Liver (tissue), 9 donors: Measurements from ENCODE around the gene SCLY. TPM values are rescaled to one million over a fixed set of nuclear protein-coding genes. Genes with fewer than 3 reads are reported as not detected.

Experiments
- DNase-seq: peaks from one replicate; pipeline ENCODE4 v3.0.0-alpha.2; 2017; ENCODE audit warnings: low spot score
- H3K27ac ChIP-seq, 2 donors: one replicate each; pipeline ENCODE4 v1.7.0; 2013; ENCODE audit warnings: inconsistent platforms in 2 of 2, low read length in 2 of 2, control low read depth in 1 of 2, low read depth in 1 of 2, mild to moderate bottlenecking in 1 of 2
- H3K27me3 ChIP-seq, 4 donors: one replicate each; pipeline versions ENCODE4 v1.6.1 to v1.7.0; 2013; ENCODE audit warnings: low read length in 3 of 4, inconsistent platforms in 1 of 4, mild to moderate bottlenecking in 1 of 4, moderate library complexity in 1 of 4; ENCODE audit not compliant: control insufficient read depth in 4 of 4, insufficient read depth in 4 of 4
- H3K36me3 ChIP-seq, 4 donors: one replicate each; pipeline versions ENCODE4 v1.6.1 to v1.7.0; 2013; ENCODE audit warnings: low read length in 3 of 4, mild to moderate bottlenecking in 3 of 4, low read depth in 1 of 4, moderate library complexity in 1 of 4; ENCODE audit not compliant: control insufficient read depth in 4 of 4, insufficient read depth in 3 of 4
- H3K4me1 ChIP-seq, 4 donors: one replicate each; pipeline versions ENCODE4 v1.6.1 to v1.7.0; 2013; ENCODE audit warnings: low read length in 3 of 4, mild to moderate bottlenecking in 3 of 4, moderate library complexity in 1 of 4; ENCODE audit not compliant: control insufficient read depth in 4 of 4, insufficient read depth in 4 of 4
- H3K4me3 ChIP-seq, 3 donors: one replicate each; pipeline versions ENCODE4 v1.6.1 to v1.7.0; 2013; ENCODE audit warnings: low read length in 3 of 3, control low read depth in 1 of 3, low read depth in 1 of 3, mild to moderate bottlenecking in 1 of 3
- H3K9ac ChIP-seq, 2 donors: one replicate each; pipeline ENCODE4 v1.7.0; 2013; ENCODE audit warnings: low read length in 2 of 2, mild to moderate bottlenecking in 2 of 2, moderate library complexity in 2 of 2, control low read depth in 1 of 2, low read depth in 1 of 2
- H3K9me3 ChIP-seq, 4 donors: one replicate each; pipeline versions ENCODE4 v1.6.1 to v1.7.0; 2013; ENCODE audit warnings: low read length in 3 of 4; ENCODE audit not compliant: control insufficient read depth in 4 of 4
- FOXA1 ChIP-seq: IDR thresholded peaks from 2 replicates; pipeline ENCODE4 v1.6.1; 2016; ENCODE audit warnings: antibody characterized with exemption
- FOXA2 ChIP-seq: IDR thresholded peaks from 2 replicates; pipeline ENCODE4 v1.6.1; 2016; ENCODE audit warnings: antibody characterized with exemption
- HNF4A ChIP-seq, 2 donors: conservative IDR thresholded peaks; 2 replicates each; pipeline ENCODE4 v1.6.1; 2016; ENCODE audit warnings: antibody characterized with exemption in 2 of 2, mild to moderate bottlenecking in 2 of 2
- HNF4G ChIP-seq: IDR thresholded peaks from 2 replicates; pipeline ENCODE4 v1.6.1; 2016; ENCODE audit warnings: antibody characterized with exemption
- JUND ChIP-seq, 2 donors: IDR thresholded peaks; 2 replicates each; pipeline ENCODE4 v1.6.1; 2016; ENCODE audit warnings: antibody characterized with exemption in 2 of 2
- MAX ChIP-seq: IDR thresholded peaks from 2 replicates; pipeline ENCODE4 v1.6.1; 2016; ENCODE audit warnings: antibody characterized with exemption
- RXRA ChIP-seq, 2 donors: IDR thresholded peaks; 2 replicates each; pipeline ENCODE4 v1.6.1; 2017 to 2018; ENCODE audit warnings: antibody characterized with exemption in 2 of 2, mild to moderate bottlenecking in 1 of 2
- SP1 ChIP-seq: IDR thresholded peaks from 2 replicates; pipeline ENCODE4 v1.6.1; 2018; ENCODE audit warnings: antibody characterized with exemption, mild to moderate bottlenecking
- TAF1 ChIP-seq: conservative IDR thresholded peaks from 2 replicates; pipeline ENCODE4 v1.6.1; 2016; ENCODE audit warnings: antibody characterized with exemption, mild to moderate bottlenecking
- YY1 ChIP-seq: IDR thresholded peaks from 2 replicates; pipeline ENCODE4 v1.6.1; 2016; ENCODE audit warnings: antibody characterized with exemption, mild to moderate bottlenecking
- WGBS: extraction: QIAGEN DNeasy Blood & Tissue Kit; methylation state at CpG from one replicate; pipeline ENCODE4 v1.1.7; 2013; 5-methylcytosine and 5-hydroxymethylcytosine counted together
- polyA plus RNA-seq, 2 donors: library from polyadenylated mRNA; stranded (reverse) in 1 of 2; unstranded in 1 of 2; fragments of 200-250 nt in 1 of 2; fragments of >200 nt in 1 of 2; fragmentation: Nextera tagmentation in 1 of 2; extraction: Ambion mirVana in 1 of 2; gene quantifications; one replicate each; pipeline versions ENCODE4 v1.2.1 to v1.2.3, GENCODE V29; 2013 to 2015
- total RNA-seq, 2 donors: library from RNA; depleted of rRNA; stranded (reverse); fragments of >200 nt; gene quantifications; one replicate each; pipeline ENCODE4 v1.2.3, GENCODE V29; 2014
- TF ChIP-seq, protein P1 (sequence below): IDR thresholded peaks from 2 replicates; pipeline ENCODE4 v1.6.1; 2016; ENCODE audit warnings: antibody characterized with exemption, mild to moderate bottlenecking
- TF ChIP-seq, protein P2 (sequence below): fragments of 150-350 bp; IDR thresholded peaks from 2 replicates; pipeline ENCODE4 v1.5.1; 2017; ENCODE audit warnings: improper control_type of control experiment, low read depth, low read length; ENCODE audit not compliant: missing input control
- TF ChIP-seq, protein P3 (sequence below): IDR thresholded peaks from 2 replicates; pipeline ENCODE4 v1.6.1; 2016; ENCODE audit warnings: antibody characterized with exemption
- donor health status: healthy.
- donor health status: healthy.
- donor health status: healthy.
- donor health status: healthy.
- donor health status: healthy.

The SCLY gene
- total and polyA plus RNA-seq, 4 donors: 21.6 to 39.2 (median 25.0) TPM

DNA sequence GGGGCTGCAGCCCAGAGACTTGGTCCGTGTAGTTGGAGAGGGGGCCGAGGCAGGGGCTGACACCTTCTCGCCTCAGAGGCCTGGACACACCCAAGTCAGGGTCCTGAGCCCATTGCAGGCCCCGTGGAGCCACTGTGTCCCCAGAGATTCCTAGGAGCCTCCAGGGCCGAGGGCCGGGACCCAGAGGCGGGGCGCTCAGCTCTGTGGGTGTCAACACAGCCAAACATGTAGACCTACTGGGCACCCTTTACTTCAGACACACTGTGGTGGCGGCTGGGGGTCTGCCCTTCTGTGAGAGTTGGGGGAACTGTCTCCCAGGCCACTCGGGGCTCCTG is 38.9 kb downstream of the SCLY start:
- TF ChIP-seq HNF4G (no peak), YY1 (no peak), TAF1 (no peak), RXRA (IDR thresholded peaks at IDR 0.05) (no peak), SP1 (no peak)
- TF ChIP-seq, protein P1, sequence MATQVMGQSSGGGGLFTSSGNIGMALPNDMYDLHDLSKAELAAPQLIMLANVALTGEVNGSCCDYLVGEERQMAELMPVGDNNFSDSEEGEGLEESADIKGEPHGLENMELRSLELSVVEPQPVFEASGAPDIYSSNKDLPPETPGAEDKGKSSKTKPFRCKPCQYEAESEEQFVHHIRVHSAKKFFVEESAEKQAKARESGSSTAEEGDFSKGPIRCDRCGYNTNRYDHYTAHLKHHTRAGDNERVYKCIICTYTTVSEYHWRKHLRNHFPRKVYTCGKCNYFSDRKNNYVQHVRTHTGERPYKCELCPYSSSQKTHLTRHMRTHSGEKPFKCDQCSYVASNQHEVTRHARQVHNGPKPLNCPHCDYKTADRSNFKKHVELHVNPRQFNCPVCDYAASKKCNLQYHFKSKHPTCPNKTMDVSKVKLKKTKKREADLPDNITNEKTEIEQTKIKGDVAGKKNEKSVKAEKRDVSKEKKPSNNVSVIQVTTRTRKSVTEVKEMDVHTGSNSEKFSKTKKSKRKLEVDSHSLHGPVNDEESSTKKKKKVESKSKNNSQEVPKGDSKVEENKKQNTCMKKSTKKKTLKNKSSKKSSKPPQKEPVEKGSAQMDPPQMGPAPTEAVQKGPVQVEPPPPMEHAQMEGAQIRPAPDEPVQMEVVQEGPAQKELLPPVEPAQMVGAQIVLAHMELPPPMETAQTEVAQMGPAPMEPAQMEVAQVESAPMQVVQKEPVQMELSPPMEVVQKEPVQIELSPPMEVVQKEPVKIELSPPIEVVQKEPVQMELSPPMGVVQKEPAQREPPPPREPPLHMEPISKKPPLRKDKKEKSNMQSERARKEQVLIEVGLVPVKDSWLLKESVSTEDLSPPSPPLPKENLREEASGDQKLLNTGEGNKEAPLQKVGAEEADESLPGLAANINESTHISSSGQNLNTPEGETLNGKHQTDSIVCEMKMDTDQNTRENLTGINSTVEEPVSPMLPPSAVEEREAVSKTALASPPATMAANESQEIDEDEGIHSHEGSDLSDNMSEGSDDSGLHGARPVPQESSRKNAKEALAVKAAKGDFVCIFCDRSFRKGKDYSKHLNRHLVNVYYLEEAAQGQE: no peak
- TF ChIP-seq, protein P2, sequence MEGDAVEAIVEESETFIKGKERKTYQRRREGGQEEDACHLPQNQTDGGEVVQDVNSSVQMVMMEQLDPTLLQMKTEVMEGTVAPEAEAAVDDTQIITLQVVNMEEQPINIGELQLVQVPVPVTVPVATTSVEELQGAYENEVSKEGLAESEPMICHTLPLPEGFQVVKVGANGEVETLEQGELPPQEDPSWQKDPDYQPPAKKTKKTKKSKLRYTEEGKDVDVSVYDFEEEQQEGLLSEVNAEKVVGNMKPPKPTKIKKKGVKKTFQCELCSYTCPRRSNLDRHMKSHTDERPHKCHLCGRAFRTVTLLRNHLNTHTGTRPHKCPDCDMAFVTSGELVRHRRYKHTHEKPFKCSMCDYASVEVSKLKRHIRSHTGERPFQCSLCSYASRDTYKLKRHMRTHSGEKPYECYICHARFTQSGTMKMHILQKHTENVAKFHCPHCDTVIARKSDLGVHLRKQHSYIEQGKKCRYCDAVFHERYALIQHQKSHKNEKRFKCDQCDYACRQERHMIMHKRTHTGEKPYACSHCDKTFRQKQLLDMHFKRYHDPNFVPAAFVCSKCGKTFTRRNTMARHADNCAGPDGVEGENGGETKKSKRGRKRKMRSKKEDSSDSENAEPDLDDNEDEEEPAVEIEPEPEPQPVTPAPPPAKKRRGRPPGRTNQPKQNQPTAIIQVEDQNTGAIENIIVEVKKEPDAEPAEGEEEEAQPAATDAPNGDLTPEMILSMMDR: no peak
- no peaks in the 10 kb centered on the region for H3K27me3 ChIP-seq
- no peaks in the 10 kb centered on the region for H3K9me3 ChIP-seq
- no peak overlapping the region for H3K4me3 ChIP-seq
- peaks cover 2 to 8% (median 5%) of the 10 kb centered on the region in 4 donors for H3K4me1 ChIP-seq
- peaks cover 0 to 2% (median 0%) of the 10 kb centered on the region in 4 donors for H3K36me3 ChIP-seq
- H3K27ac ChIP-seq: no peak overlapping the region
- 89% methylated on average over 10 of the region's 10 CpGs for WGBS
- no peak for DNase-seq
- no peak overlapping the region for H3K9ac ChIP-seq

- peaks cover 2 to 8% (median 5%) of the 10 kb centered on the region in 4 donors for H3K4me1 ChIP-seq
- no peaks in the 10 kb centered on the region for H3K27me3 ChIP-seq
- DNase-seq: no peak
- no peak for TF ChIP-seq SP1
- no peak for TF ChIP-seq FOXA2
- no peak for TF ChIP-seq HNF4G
- WGBS: 92% methylated on average over 38 of the region's 38 CpGs
- H3K27ac ChIP-seq: no peak within 1 kb of the TSS
- H3K36me3 ChIP-seq: no peaks in the 10 kb centered on the region
- H3K4me3 ChIP-seq: no peak within 1 kb of the TSS
- H3K9ac ChIP-seq: no peak within 1 kb of the TSS
- H3K9me3 ChIP-seq: no peaks in the 10 kb centered on the region
Observed at GRCh38 chr2:238100049-238100820, 39.4 kb downstream of the SCLY start, which contains the start of gene ESPNL. Gene ESPNL, plus strand, starts transcription at chr2:238100340. Its CDS starts 80 bp downstream, at chr2:238100420.

DNA sequence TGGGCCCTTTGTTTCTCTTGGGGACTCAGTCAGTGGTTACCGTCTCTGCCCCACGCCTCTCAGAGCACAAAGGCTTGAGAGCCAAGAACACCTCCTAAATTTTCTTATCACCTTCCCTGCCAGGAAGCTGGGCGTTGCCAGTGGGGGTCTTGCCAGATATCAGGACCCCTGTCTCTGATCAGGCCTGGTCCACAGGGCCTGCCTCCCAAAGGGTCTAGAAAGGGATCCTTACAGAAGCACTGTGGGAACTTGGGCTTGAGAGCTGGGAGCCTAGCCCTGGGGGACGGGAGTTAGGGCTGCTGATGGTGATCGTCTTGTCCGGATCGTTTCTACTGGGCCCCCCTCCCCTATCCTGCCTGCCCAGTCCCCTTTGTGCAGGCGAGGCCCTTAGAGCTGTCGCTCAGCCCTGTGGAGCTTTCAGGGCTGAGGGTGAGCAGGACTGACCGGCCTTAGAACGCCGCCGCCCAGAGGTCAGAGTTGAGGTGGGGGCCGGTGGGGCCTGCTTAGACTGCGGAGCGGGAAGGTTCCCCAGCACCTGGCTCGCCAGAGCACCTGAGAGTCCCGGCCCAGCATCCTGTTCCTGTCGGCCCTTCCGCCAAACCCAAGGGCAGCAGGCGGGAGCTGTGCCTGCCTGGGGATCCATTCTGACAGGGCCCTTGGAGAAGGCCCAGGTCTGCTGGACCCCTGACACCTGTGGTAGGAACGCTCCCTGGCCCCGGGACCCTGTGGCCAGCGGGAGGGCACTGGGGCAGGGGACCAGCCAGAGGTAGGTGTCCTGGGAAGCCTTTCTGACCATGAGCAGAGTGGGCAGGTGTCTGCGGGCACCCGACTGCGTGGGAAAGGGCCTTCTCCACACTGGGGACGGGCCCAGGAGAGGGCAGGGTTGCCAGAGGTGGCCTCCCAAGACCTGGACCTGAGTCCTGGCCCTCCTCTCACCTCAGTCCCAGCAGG is 40.3 kb downstream of the SCLY start:
- H3K36me3 ChIP-seq: no peaks in the 10 kb centered on the region
- no peak overlapping the region for H3K9ac ChIP-seq
- H3K9me3 ChIP-seq: no peaks in the 10 kb centered on the region
- 92% methylated on average over 28 of the region's 28 CpGs for WGBS
- DNase-seq: peak; percentile 27
- no peak overlapping the region for H3K27ac ChIP-seq
- peaks cover 2 to 8% (median 5%) of the 10 kb centered on the region in 4 donors for H3K4me1 ChIP-seq
- H3K27me3 ChIP-seq: no peaks in the 10 kb centered on the region
- no peak overlapping the region for H3K4me3 ChIP-seq
- no peak for TF ChIP-seq HNF4A (conservative IDR thresholded peaks at IDR 0.05)
- TF ChIP-seq, protein P1: no peak
- no peak for TF ChIP-seq MAX
- TF ChIP-seq TAF1: no peak
- TF ChIP-seq HNF4G: no peak
- TF ChIP-seq, protein P3, sequence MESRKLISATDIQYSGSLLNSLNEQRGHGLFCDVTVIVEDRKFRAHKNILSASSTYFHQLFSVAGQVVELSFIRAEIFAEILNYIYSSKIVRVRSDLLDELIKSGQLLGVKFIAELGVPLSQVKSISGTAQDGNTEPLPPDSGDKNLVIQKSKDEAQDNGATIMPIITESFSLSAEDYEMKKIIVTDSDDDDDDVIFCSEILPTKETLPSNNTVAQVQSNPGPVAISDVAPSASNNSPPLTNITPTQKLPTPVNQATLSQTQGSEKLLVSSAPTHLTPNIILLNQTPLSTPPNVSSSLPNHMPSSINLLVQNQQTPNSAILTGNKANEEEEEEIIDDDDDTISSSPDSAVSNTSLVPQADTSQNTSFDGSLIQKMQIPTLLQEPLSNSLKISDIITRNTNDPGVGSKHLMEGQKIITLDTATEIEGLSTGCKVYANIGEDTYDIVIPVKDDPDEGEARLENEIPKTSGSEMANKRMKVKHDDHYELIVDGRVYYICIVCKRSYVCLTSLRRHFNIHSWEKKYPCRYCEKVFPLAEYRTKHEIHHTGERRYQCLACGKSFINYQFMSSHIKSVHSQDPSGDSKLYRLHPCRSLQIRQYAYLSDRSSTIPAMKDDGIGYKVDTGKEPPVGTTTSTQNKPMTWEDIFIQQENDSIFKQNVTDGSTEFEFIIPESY: no peak
- TF ChIP-seq FOXA1: no peak
- no peak for TF ChIP-seq JUND (IDR thresholded peaks at IDR 0.05)
